DMS 273 treated with DMSO at 0.1 percent for 48 hours (cell line): ENCODE data around the gene IL1R1.

Source experiments
- DNase-seq: peaks from one replicate; lab custom pipeline; 2025; lab: John Stamatoyannopoulos, UW

The IL1R1 gene

DNA sequence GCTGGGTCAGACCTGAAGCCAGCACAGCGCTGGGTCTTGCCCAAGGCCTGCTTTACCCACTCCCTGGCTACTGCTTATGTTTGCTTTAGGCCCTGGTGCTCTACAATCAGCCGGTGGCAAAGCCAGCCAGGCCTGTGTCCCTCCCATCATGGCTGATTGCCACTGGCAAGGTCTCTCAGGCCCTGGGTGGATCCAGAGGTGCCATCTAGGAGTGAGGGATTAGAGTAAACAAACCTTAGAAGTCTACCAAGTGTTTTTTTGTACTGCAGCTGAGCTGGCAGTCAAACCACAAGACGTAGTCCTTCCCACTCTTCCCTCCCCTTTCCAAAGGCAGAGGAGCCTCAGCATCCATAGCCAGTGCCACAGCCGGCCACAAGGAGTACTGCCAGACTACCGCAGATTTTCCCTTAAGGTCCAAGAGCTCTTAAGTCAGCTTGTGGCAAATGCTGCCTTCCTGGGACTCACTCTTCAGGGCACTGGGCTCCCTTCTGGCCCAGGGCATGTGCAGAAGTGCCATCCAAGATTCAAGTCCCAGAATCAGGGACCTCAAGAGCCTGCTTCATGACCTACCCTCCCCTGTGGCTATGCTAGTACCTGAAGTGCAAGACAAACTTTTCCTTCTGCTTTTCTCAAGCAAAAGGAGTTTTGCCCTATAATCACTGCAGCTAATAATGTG lies 64.3 kb downstream of the IL1R1 start:
- no peak for DNase-seq

DNA sequence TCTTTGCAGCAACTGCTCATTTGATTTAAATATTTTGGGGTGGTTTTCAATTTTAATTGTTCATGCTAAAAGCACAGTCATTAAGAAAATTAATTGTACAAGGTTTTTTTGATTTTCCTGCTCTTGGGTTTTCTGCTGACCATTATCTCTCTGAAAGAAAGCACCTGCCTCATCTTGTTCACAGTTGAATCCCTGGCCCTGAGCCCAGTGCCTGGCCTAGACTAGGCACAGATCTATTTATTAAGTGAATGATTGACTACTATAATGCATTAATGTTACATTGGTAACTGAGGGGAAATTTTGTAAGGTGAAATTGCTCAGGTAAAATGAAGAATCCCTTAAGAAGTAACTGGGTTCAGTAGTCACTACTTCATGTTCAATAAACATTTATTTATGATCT lies 66.2 kb downstream of the IL1R1 start:
- no peak for DNase-seq

DNA sequence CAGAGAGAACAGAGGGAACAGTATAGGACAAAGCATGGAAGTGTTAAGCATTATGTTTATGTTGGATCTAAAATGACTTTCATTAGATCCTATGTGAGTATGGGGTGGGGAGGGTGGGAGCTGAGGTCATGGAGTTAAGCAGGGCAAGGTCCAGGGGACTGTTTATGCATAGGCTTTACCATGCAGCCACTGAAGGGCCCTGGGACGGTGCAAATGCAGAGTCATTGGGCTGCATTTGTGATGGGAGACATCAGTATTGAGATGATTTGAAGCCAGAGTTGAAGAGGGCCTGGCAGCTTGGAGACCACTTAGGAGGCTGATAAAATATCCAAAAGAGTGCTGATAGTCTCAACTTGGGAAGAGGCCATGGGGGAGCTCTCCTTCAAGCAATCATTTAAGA lies 66.9 kb downstream of the IL1R1 start:
- no peak for DNase-seq

DNA sequence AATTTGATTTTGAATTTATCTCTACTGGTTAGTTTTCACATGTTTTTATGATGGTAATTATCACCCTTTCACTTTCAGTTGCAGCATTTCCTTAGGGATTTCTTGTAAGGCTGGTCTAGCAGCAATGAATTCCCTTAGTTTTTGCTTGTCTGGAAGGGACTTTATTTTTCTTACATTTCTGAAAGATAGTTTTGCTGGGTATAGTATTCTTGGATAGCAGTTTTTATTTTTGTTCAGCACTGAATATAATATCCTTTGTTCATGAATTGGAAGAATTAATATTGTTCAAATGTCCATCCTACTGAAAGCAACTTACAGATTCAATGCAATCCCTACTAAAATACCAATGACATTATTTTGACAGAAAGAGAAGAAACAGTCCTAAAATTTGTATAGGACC lies 74.5 kb downstream of the IL1R1 start:
- DNase-seq: no peak

DNA sequence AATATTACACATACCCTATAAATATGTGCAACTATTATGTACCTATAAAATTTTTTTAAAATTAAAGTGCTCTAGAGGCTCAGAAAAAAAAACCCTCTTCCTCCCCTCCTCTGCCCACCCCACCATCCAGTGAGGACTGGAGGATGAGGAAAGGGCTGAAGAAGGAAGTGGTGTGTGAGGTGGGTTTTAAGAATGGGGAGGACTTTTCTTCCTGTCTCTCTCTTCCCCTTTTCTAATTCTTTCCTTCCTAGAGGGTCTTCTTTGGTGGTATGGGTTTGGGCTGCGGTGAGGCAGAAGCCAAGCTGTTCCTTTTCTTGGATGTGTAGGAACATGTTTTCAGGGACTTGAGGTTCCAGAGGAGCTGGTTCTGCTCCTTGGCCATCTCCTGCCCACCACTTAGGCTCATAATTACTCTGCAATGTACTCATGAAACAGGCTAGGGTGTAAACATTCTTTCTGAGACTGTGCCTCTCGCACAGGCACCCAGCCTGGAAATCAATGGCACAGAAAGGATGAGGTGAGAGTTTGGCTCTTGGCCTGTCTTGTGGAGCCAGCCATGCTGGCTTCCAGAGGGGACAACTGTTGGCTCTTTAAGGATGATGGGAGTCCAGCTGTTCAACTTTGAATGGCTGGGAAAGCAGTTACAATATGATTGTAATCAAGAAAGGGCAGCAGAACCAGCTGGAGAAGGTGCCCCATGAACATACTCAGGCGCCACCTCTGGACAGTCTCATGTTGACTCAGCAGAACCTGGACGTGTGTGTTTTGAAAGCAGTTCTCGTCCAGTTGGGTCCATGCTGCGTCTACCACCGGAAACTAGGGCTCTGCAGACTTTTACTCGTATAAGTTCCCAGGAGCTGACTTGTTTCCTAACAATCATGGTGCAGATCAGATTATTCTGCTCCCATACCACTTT lies 82.5 kb downstream of the IL1R1 start:
- no peak for DNase-seq

DNA sequence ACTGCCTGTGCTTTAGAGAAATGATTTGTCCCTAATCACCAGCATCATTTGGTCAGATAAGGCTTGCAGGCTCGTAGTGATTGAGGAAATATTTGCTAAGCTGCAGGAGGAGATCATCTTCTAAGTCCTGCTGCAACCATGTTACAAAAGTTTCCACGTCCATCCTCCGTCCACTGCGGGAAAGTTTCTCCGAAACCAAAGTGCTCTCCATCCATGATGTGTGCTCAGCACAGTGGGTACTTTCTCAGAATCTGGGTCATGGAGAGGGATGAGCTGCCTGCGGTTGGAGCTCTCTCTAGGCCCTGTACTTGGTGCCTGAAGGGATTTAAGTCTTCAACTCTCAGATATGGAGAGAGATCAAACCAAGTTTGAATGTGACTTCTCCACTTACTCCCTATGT lies 83.6 kb downstream of the IL1R1 start:
- no peak for DNase-seq

DNA sequence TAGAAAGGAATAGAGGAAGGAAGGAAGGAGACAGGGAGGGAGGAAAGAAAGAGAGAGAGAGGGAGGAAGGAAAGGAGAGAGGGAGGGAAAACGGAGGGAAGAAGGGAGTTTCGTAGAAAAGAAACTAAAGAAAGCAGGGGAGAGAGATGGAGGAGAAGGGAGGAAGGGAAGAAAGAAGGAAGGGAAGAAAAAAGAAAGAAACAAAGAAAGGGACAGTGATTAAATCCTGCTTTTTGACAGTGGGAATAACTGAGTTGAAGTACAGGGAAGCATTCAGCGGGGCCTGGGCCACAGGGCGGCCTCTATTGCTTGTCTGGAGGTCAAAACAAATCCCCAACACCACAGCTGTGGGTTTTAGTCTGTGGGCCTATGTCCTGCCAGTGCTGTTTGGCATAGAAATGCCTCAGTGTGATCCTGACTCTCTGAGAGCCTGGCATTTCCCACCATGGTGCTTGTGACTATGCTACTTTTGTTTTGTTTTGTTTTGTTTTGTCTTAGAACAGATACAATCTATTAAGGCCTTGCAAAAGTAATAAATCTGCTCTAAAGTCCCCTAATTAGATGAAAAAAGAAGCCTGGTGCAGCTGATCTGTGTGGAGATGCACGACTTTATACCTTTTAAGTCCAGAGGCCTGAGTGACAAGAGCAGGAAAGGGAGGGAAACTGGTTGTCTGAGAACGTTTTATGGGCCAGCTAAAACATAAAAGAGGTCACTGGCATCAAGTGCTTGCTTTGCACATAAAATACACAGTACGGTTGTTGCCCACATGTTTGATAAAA lies 84.3 kb downstream of the IL1R1 start:
- no peak for DNase-seq

DNA sequence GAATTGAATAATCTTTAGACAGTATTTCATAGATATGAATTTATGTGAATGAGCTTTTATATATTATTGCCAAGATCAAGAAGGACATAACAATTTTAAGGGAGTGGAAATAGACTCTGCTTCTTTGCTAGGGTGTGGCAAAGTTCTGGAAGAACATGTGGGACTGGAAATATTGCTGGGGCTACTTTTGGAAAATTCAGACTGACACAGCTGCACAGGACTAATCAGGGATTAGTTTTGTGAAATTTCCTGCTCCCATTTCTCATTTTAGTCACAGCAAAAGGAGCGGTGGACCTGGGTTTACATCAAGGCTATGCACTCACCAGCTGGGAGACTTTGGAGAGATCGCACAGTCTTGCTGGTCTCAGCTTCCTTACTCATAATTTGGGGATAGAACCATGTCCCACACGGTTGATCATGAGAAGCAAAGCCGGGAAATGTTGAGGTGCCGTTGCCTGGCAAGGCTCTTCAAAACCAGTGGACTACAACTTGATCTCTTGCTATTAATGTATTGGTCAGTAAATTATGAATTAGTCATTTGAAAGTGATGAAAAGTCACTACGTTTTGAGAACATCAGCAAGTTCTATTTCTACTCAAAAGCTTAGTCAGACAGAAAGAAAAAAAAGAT lies 86.7 kb downstream of the IL1R1 start:
- no peak for DNase-seq
